Neuron (in vitro differentiated cells): Measurements from ENCODE around the gene PRKAG1.

Experiments used
- H2AFZ ChIP-seq: one replicate; pipeline ENCODE4 v1.6.1; 2013; ENCODE audit warnings: low read depth, mild to moderate bottlenecking, inconsistent platforms, low read length, moderate library complexity
- H3K27me3 ChIP-seq: one replicate; pipeline ENCODE4 v1.6.1; 2013; ENCODE audit warnings: low read length; ENCODE audit not compliant: insufficient read depth
- H3K36me3 ChIP-seq: one replicate; pipeline ENCODE4 v1.6.1; 2013; ENCODE audit warnings: low read length; ENCODE audit not compliant: insufficient read depth
- H3K4me1 ChIP-seq: one replicate; pipeline ENCODE4 v1.6.1; 2013; ENCODE audit warnings: low read length; ENCODE audit not compliant: insufficient read depth
- H3K4me3 ChIP-seq: 2 replicates; pipeline ENCODE4 v1.5.1; 2013; ENCODE audit warnings: mild to moderate bottlenecking, low read length, moderate library complexity
- H3K9me3 ChIP-seq: one replicate; pipeline ENCODE4 v1.6.1; 2013; ENCODE audit warnings: low read length

PRKAG1 gene

GRCh38 chr12:48986720-48987291 lies 31.8 kb downstream of the PRKAG1 start:
- peaks cover 2% of the 10 kb centered on the region for H3K9me3 ChIP-seq
- no peaks in the 10 kb centered on the region for H3K36me3 ChIP-seq
- peaks cover 23% of the 10 kb centered on the region for H3K4me1 ChIP-seq
- H3K4me3 ChIP-seq, result no peak overlapping the region
- H3K27me3 ChIP-seq, result peaks cover 59% of the 10 kb centered on the region
- no peak overlapping the region for H2AFZ ChIP-seq

GRCh38 chr12:48985901-48986300 lies 32.7 kb downstream of the PRKAG1 start:
- Histone ChIP-seq H3K4me3 (no peak overlapping the region), H3K27me3 (peaks cover 66% of the 10 kb centered on the region), H3K9me3 (peaks cover 8% of the 10 kb centered on the region)

GRCh38 chr12:48985475-48985897 lies 33.1 kb downstream of the PRKAG1 start:
- Histone ChIP-seq H3K36me3 (no peaks in the 10 kb centered on the region), H3K4me1 (peaks cover 23% of the 10 kb centered on the region), H3K27me3 (peaks cover 70% of the 10 kb centered on the region), H3K4me3 (no peak overlapping the region), H2AFZ (no peak overlapping the region), H3K9me3 (peaks cover 8% of the 10 kb centered on the region)

More at GRCh38 chr12:48985901-48986300, 32.7 kb downstream of the PRKAG1 start:
- H3K36me3 ChIP-seq, result no peaks in the 10 kb centered on the region
- H2AFZ ChIP-seq, result no peak overlapping the region
- peaks cover 23% of the 10 kb centered on the region for H3K4me1 ChIP-seq

- H3K9me3 ChIP-seq, result peaks cover 8% of the 10 kb centered on the region
- no peaks in the 10 kb centered on the region for H3K36me3 ChIP-seq
- H3K27me3 ChIP-seq, result peaks cover 90% of the 10 kb centered on the region
- no peak overlapping the region for H3K4me3 ChIP-seq
- H3K4me1 ChIP-seq, result peaks cover 20% of the 10 kb centered on the region
- no peak overlapping the region for H2AFZ ChIP-seq
Observed at GRCh38 chr12:48982397-48983080, 36.0 kb downstream of the PRKAG1 start.

- H3K9me3 ChIP-seq, result peaks cover 10% of the 10 kb centered on the region
- no peak overlapping the region for H2AFZ ChIP-seq
- H3K4me1 ChIP-seq, result peaks cover 12% of the 10 kb centered on the region
- no peak overlapping the region for H3K4me3 ChIP-seq
- H3K36me3 ChIP-seq, result no peaks in the 10 kb centered on the region
- peaks cover 91% of the 10 kb centered on the region for H3K27me3 ChIP-seq
Observed at GRCh38 chr12:48981757-48982157, 36.8 kb downstream of the PRKAG1 start.

- Histone ChIP-seq H3K27me3 (peaks cover 93% of the 10 kb centered on the region), H3K4me1 (peaks cover 8% of the 10 kb centered on the region), H3K4me3 (no peak overlapping the region), H3K36me3 (no peaks in the 10 kb centered on the region), H2AFZ (no peak overlapping the region), H3K9me3 (peaks cover 10% of the 10 kb centered on the region)
Observed at GRCh38 chr12:48980953-48981756, 37.4 kb downstream of the PRKAG1 start.

GRCh38 chr12:48980389-48980952 lies 38.1 kb downstream of the PRKAG1 start:
- Histone ChIP-seq H2AFZ (no peak overlapping the region), H3K36me3 (no peaks in the 10 kb centered on the region), H3K27me3 (peaks cover 94% of the 10 kb centered on the region), H3K4me1 (peaks cover 4% of the 10 kb centered on the region), H3K4me3 (no peak overlapping the region), H3K9me3 (peaks cover 10% of the 10 kb centered on the region)

GRCh38 chr12:48979602-48980388 lies 38.8 kb downstream of the PRKAG1 start:
- Histone ChIP-seq H3K36me3 (no peaks in the 10 kb centered on the region), H3K27me3 (peaks cover 91% of the 10 kb centered on the region), H3K4me1 (peaks cover 3% of the 10 kb centered on the region), H3K4me3 (no peak overlapping the region), H2AFZ (no peak overlapping the region), H3K9me3 (peaks cover 10% of the 10 kb centered on the region)

- peaks cover 91% of the 10 kb centered on the region for H3K27me3 ChIP-seq
- H3K4me1 ChIP-seq, result peaks cover 3% of the 10 kb centered on the region
- H3K36me3 ChIP-seq, result no peaks in the 10 kb centered on the region
- no peak overlapping the region for H3K4me3 ChIP-seq
- H3K9me3 ChIP-seq, result peaks cover 10% of the 10 kb centered on the region
- H2AFZ ChIP-seq, result no peak overlapping the region
Observed at GRCh38 chr12:48978741-48979601, 39.6 kb downstream of the PRKAG1 start.

GRCh38 chr12:48978291-48978740 lies 40.3 kb downstream of the PRKAG1 start, which contains the start of gene WNT1:
Gene WNT1 (plus strand): TSS chr12:48978322. CDS start chr12:48978651, 329 bp downstream.
- peaks cover 3% of the 10 kb centered on the region for H3K4me1 ChIP-seq
- H3K36me3 ChIP-seq, result no peaks in the 10 kb centered on the region
- H3K4me3 ChIP-seq, result no peak within 1 kb of the TSS
- no peak within 1 kb of the TSS for H2AFZ ChIP-seq
- peaks cover 10% of the 10 kb centered on the region for H3K9me3 ChIP-seq
- peaks cover 91% of the 10 kb centered on the region for H3K27me3 ChIP-seq

- no peak overlapping the region for H3K4me3 ChIP-seq
- no peaks in the 10 kb centered on the region for H3K36me3 ChIP-seq
- H3K9me3 ChIP-seq, result peaks cover 10% of the 10 kb centered on the region
- H3K27me3 ChIP-seq, result peaks cover 94% of the 10 kb centered on the region
- H2AFZ ChIP-seq, result no peak overlapping the region
- H3K4me1 ChIP-seq, result peaks cover 3% of the 10 kb centered on the region
Observed at GRCh38 chr12:48977290-48978281, 41.0 kb downstream of the PRKAG1 start.
